HT1080 (cell line): Measurements from ENCODE around the gene DRG2. TPM values are rescaled to one million over a fixed set of nuclear protein-coding genes. Genes with fewer than 3 reads are reported as not detected.

Source experiments
- DNase-seq: peaks from one replicate; pipeline ENCODE4 v3.0.0-alpha.2; 2015; ENCODE audit warnings: low read depth
- total RNA-seq: library from RNA; depleted of rRNA; stranded (reverse); fragments of >200 nt; shearing (Covaris generic); gene quantifications from 2 replicates; pipeline ENCODE4 v1.2.3, GENCODE V29; 2014

DRG2 gene
- total RNA-seq, 1 experiment from 2014 or later: 55.5 TPM

- no peak for DNase-seq
Observed at GRCh38 chr17:18115517-18115916, 27.8 kb downstream of the DRG2 start.

GRCh38 chr17:18116078-18116477, 28.3 kb downstream of the DRG2 start:
- DNase-seq: no peak

GRCh38 chr17:18117533-18117932, 29.8 kb downstream of the DRG2 start:
- no peak for DNase-seq

- DNase-seq: no peak
Observed at GRCh38 chr17:18117982-18118975, 30.5 kb downstream of the DRG2 start.

- no peak for DNase-seq
Observed at GRCh38 chr17:18119166-18119745, 31.5 kb downstream of the DRG2 start.

- DNase-seq: no peak
Observed at GRCh38 chr17:18119938-18120337, 32.2 kb downstream of the DRG2 start.

GRCh38 chr17:18120461-18121017, 32.8 kb downstream of the DRG2 start:
- DNase-seq: no peak

GRCh38 chr17:18121144-18121910, 33.6 kb downstream of the DRG2 start:
- no peak for DNase-seq

- DNase-seq: no peak
Observed at GRCh38 chr17:18122990-18123753, 35.4 kb downstream of the DRG2 start.

GRCh38 chr17:18124345-18125126, 36.8 kb downstream of the DRG2 start:
- DNase-seq: no peak

- peak; percentile 46 for DNase-seq
Observed at GRCh38 chr17:18129041-18129502, 41.3 kb downstream of the DRG2 start.

- no peak for DNase-seq
Observed at GRCh38 chr17:18132711-18133110, 45.0 kb downstream of the DRG2 start.

GRCh38 chr17:18136357-18136756, 48.6 kb downstream of the DRG2 start:
- DNase-seq: no peak

- DNase-seq: no peak
Observed at GRCh38 chr17:18138065-18138749, 50.5 kb downstream of the DRG2 start.

- DNase-seq: no peak
Observed at GRCh38 chr17:18139092-18139491, 51.3 kb downstream of the DRG2 start.

GRCh38 chr17:18139498-18139897, 51.8 kb downstream of the DRG2 start:
- no peak for DNase-seq

- DNase-seq: no peak
Observed at GRCh38 chr17:18139949-18140348, 52.2 kb downstream of the DRG2 start.

- no peak for DNase-seq
Observed at GRCh38 chr17:18140648-18141047, 52.9 kb downstream of the DRG2 start.

GRCh38 chr17:18141210-18141803, 53.6 kb downstream of the DRG2 start:
- DNase-seq: peak; percentile 42
